Amygdala (tissue), 56 donors: ENCODE data around the gene AUTS2.
A peak's percentile ranks its signal among the peaks of the same experiment; 100 is the strongest.

Experiments
- DNase-seq, 56 donors: peaks; one replicate each; lab custom pipeline; 2025; lab: John Stamatoyannopoulos, UW

AUTS2 gene

GRCh38 chr7:69599286-69599954, 1.1 kb downstream of the AUTS2 start:
- DNase-seq: peak in 5 of 56 donors; percentile 13 to 42 (median 30)

DNA sequence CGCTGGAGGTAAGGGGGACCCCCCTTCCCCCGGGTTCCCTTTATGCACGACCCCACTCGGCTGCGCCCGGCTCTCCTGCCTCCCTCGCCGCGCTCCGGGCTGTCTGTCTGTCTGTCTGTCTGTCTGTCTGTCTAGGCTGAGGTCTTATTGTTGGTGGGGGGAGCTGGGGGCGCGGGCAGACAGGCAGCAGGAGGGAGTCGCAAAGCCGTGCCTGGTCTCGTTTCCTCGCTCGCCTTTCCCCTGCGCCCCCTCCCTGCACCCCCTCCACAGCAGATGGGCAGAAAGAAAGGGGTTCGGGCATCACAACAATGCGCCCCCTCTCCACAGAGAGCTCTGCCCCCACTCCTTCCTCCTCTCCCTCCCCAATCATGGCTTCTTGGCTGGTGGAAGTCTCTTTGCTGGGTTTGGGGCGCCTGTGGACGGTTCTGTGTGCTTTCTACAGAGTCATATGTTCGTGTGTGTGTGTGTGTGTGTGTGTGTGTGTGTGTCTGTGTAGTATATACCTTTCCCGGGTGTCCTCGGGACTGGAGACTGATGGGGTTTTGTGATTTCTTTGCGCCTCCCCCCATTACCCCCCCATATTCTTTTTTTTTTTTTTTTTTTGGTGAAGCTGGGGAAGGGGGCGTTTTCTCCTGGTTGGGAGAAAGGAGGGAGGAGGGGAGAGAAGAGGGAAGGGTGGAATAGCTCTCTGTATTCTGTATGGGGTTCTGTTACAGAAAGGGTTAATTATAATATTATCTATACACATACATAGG, 1.9 kb downstream of the AUTS2 start:
- peak in 5 of 56 donors; percentile 9 to 22 (median 20) for DNase-seq

DNA sequence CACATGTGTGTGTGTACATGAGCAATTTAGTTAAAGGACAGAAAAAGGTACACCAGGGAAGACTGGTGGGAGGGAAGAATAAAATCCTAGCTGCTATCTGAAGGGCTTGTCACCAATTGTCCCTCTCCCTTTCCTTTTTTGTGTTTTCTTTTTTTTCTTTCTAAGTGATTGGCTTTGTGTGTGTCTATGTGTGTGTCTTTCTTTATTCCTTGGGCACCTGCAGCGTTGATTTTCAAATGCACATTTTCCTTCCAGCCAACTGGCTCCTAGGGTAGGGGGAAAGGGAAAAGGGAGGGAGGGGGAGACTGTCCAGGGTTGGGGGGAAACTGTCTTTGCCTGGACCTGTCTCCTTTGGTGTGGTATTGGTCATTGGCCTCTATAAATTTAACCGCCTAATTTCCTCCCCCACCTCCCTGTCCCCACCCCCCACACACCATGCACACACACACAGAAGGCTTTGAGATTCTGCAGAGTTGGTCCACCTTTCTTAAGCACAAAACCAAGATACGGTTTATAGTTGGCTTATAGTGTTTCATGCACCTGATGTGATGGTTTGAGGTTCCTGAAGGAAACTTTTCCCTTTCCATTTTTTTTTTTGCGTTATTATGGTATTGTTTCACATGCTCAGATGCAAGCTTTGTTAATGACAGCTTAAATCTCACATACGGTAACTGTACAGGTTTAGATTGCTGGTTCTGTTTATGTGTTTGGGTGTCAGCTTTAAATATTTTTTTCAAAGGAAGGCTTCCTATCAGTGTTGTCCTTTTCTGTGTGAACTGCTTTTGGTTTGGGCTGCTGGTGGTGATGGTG, 2.6 kb downstream of the AUTS2 start:
- no peak for DNase-seq

DNA sequence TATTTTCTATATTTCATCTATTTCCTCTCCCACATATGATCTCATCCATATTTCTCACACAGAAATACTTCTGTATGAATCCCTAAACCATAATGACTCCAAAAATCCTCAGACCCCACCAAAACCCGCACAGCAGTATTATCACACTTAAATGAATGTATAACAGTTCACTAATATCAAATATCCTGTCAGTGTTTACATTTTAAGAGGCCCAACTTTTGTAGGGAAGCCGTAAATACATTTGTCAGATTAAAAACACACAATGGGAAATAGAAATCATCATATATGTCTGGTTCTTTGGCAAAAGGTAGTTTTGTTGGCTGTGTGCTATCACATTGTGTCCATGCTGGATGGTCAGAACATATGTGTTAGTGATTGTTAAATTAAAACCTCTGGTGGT, 4.2 kb downstream of the AUTS2 start:
- no peak for DNase-seq

- no peak for DNase-seq
Observed at GRCh38 chr7:69603351-69603750, 5.1 kb downstream of the AUTS2 start.

DNA sequence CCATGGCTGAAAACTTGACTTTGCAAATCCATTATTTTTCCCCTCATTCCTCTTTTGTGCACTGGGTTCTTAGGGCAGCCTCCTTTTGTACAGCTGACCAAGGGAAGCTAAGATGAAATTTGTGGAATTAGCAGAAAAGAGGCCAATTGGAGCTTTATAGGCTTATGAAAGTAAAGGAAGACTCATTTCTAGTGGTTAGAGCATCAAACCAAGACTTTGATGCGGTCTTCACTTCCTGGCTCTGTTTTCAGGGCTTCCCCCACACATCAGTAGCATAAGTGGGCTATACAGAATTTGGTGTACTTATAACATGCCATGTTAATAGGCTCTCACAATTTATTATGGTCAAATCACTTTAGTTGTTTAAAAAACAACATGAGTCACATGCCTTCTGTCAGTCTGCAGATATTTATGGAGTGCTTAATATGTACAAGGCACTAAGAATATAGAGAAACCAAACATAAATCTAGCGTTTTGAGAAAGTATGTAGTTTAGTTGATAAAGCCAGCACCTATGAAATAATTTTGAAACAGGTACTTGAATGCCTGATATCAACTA, 5.7 kb downstream of the AUTS2 start:
- DNase-seq: no peak

DNA sequence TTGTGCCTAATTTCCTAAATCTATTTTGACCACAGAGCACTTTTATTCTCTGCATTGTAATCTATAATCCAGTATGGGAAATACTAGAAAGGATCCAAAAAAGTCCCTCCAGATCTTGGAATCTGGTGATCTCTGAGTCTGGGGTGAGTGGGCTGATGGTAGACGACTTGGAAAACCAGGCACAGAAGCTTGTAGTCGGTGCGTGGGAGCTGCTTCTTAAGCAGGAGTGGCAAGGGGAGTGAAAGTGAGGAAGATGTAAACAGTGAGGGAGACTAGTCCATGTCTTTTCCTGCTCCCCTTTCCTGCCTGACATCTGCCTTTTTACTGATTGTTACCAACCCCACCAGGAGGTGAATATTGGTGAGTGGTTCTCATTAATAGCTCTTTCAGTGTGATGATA, 6.8 kb downstream of the AUTS2 start:
- DNase-seq: peak in 1 of 56 donors; percentile 11

GRCh38 chr7:69605546-69605945, 7.3 kb downstream of the AUTS2 start:
- no peak for DNase-seq

DNA sequence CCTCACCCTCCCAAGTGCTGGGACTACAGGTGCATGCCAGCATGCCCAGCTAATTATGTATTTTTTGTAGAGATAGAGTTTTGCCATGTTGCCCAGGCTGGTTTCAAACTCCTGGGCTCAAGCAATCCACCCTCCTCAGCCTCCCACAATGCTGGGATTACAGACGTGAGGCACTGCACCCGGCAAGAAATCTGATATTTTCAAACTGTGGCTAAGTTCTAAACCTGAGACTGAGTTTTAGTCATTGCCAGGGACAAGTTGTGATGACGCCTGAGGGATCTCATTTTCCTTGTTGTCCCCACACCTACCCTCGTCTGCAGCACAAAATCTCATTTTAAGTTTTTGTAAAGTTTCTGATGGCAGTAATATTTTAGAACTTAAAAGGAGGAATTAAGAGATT, 9.8 kb downstream of the AUTS2 start:
- no peak for DNase-seq

DNA sequence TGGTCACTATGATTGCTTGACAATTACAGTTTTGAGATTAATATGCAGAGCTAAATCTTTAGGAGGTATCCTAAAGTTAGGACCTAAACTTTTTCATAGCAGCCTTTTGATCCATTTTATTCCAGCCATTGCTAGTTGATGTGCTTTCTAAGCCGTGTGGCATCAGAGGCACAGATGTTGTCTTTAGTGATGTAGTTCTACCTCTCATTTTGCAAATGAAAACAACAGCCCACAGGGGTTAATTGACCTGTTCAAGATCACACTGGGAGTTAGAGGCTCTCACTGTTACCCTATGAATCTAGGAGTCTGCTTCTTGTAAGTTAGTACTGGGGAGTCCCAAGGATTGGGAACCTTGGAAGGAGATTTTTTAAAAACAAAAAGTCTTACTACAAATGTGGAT, 10.6 kb downstream of the AUTS2 start:
- DNase-seq: no peak

DNA sequence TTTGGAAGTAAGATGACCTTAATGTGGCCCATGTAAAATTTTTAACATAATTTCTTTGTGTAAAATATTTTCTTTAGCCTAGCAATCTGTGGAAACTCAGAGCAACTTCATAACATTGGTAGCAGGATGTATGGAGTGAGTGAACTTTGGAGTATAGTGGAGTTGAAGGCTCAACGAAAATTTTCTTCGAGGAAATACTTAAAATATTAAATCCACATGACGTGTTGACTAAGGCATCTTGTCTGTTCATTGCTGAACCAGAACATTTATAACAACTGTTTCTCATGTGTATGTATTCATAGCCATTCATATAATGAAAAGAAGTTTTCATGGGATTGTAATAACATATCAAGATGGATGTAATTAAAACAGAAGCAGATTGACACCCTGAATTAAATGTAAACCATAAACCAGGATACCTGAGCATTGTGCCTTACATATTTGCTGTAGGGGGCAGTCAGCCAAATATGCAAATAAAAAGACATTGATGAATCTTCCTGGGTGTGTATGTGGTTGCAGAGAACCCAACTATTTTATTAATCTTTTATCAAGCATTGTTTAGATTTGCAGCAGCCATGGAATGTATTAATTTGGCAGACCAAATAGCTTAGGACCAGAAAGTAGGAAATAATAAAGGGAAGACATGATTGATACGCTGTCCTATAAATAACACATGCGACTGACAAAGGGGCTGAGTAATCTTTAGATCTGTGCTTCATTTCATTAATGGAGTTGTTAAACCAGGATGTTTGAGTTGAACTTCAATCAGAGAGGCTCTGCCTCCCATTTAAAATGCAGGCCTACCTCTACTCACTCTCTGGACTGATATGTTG, 11.5 kb downstream of the AUTS2 start:
- no peak for DNase-seq

- no peak for DNase-seq
Observed at GRCh38 chr7:69610374-69611084, 12.3 kb downstream of the AUTS2 start.

GRCh38 chr7:69612981-69613380, 14.7 kb downstream of the AUTS2 start:
- DNase-seq: no peak

DNA sequence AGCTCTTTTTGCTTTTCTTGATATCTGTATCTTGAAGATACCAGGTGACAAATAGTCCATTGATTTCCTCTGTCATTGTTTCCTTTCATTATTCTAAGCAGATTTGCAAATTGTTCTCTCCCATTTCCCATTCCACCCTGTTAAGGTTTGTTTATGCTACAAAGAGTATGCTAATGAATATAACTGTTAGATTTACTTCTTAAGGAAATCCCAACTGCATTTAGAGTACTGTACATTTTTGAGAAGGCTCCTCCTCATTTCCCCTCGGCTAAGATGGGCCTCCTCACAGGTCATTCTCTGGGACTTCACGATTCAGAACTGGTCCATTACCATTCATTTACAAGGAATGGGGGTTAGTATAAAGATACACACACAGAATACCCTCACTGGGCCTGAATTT, 15.6 kb downstream of the AUTS2 start:
- DNase-seq: no peak

DNA sequence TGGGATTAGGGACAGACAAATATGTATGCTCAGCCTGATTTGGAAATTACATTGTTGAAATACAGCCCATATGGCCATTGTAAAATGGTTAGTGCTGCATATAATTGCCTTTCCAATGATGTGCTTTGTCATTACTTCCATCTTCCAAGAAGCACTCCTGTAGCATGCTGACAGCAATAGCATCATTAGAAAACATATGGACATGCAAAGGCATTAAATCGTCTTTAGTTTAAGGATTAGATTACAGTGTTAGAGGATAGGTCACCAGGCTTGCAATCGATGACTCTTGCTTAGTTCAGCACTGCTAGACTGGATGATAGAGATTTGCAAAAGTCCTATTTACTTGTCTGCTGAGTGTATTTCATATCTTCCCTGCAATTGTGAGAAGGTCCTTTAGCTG, 17.4 kb downstream of the AUTS2 start:
- no peak for DNase-seq

GRCh38 chr7:69617364-69617763, 19.1 kb downstream of the AUTS2 start:
- DNase-seq: no peak

DNA sequence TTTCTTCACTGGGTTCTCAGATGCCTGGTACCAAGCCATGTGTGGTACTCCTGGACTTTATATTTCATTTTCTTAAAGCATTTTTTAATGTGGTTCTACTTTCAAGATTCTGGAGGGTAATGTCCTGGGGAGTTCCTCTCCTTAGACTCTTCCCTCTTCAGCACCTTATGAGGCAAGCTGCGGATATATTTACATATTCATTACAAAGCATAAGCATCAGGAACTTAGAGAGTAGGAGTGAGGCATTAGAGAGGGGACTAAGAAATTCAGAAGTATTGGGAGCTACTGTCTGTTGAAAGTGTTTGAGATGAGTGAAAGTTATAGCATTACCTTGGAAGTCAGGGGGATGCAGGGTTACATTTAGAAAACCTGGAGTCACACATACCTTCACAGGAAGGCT, 20.8 kb downstream of the AUTS2 start:
- no peak for DNase-seq

DNA sequence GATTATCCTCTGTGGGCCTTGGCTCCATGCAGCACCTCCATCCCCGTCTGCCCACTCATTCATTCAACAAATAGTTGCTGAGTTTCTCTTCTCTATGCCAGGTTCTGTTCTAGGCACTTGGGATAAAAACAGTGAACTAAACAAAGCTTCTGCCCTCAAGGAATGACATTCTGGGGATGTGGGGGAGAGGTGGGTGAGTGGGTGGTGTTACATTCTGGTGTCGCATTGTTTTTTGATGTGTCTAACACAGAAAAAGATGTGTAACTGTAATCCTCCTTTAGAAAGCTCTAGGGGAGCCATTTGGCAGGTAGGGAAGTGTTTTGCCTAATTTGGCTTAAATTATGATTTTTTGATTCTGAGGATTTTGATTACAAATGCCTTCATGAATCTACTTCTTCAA, 21.4 kb downstream of the AUTS2 start:
- no peak for DNase-seq

GRCh38 chr7:69620063-69620462, 21.8 kb downstream of the AUTS2 start:
- DNase-seq: no peak

GRCh38 chr7:69620650-69621049, 22.4 kb downstream of the AUTS2 start:
- DNase-seq: no peak
